GM12878 (cell line): ENCODE results near the gene ZDBF2. TPM values are rescaled to one million over a fixed set of nuclear protein-coding genes. Genes with fewer than 3 reads are reported as not detected.

Experiments used
- ATAC-seq: fragments of 200-7000 bp; cut with Tn5 transposase; 3 replicates; pipeline ENCODE4 v1.9.1; 2020; ENCODE audit warnings: mild to moderate bottlenecking, moderate library complexity
- BruUV-seq: library from RNA; stranded (reverse); fragments of 400-500 nt; replicated peaks from 2 replicates; lab custom pipeline; 2021; lab: Mats Ljungman, UMichigan
- CTCF ChIA-PET: fragments of 300-600 bp; sonication (Branson Sonifier 250); formaldehyde crosslinking; extraction: SDS; loops from one replicate; lab custom pipeline; 2021; ENCODE audit warnings: inconsistent platforms; lab: Yijun Ruan, JAX
- POLR2A ChIA-PET: fragments of 350-600 bp; formaldehyde crosslinking; extraction: SDS; loops from one replicate; lab custom pipeline; 2021; ENCODE audit warnings: inconsistent platforms; lab: Charles Lee
- RAD21 ChIA-PET: fragments of 300-600 bp; sonication (Branson Sonifier 250); formaldehyde crosslinking; loops from one replicate; lab custom pipeline; 2023; ENCODE audit warnings: antibody characterized with exemption; ENCODE audit not compliant: unreplicated experiment; lab: Charles Lee
- SMC1A ChIA-PET: fragments of 300-600 bp; sonication (Branson Sonifier 250); formaldehyde crosslinking; loops from one replicate; lab custom pipeline; 2023; ENCODE audit not compliant: unreplicated experiment, uncharacterized antibody; lab: Charles Lee
- DNase-seq: peaks from one replicate; pipeline ENCODE4 v3.0.0-alpha.2; 2011; ENCODE audit warnings: low read depth, low spot score
- FAIRE-seq: peaks from 3 replicates; lab custom pipeline; 2011; peaks lifted over from hg19 to GRCh38; lab: Jason Lieb, UNC
- H2AFZ ChIP-seq: 2 replicates; pipeline ENCODE4 v1.6.0; 2011; ENCODE audit warnings: low read depth, low read length, control low read depth; ENCODE audit not compliant: control insufficient read depth
- H3K27ac ChIP-seq: 2 replicates; pipeline ENCODE4 v1.5.1; 2011; ENCODE audit warnings: control low read depth; ENCODE audit not compliant: control insufficient read depth, insufficient read depth
- H3K27me3 ChIP-seq, 2 experiments: replicated peaks in 1 of 2; 2 replicates each; pipeline versions ENCODE4 v1.6.0 to v1.6.1; 2011; ENCODE audit warnings: low read length in 1 of 2; ENCODE audit not compliant: control insufficient read depth in 2 of 2, insufficient read depth in 2 of 2
- H3K36me3 ChIP-seq, 2 experiments: 2 replicates each; pipeline ENCODE4 v1.5.1; 2011; ENCODE audit warnings: low read length in 1 of 2; ENCODE audit not compliant: control insufficient read depth in 2 of 2, insufficient read depth in 2 of 2
- H3K4me1 ChIP-seq: 2 replicates; pipeline ENCODE4 v1.6.1; 2011; ENCODE audit warnings: mild to moderate bottlenecking, low read length, moderate library complexity, mixed read lengths; ENCODE audit not compliant: control insufficient read depth, insufficient read depth
- H3K4me2 ChIP-seq: 2 replicates; pipeline ENCODE4 v1.6.0; 2011; ENCODE audit warnings: control low read depth; ENCODE audit not compliant: control insufficient read depth, insufficient read depth
- H3K4me3 ChIP-seq: fragments of 200-600 bp; sonication (generic); 2 replicates; pipeline ENCODE4 v1.5.1; 2016
- H3K79me2 ChIP-seq: 2 replicates; pipeline ENCODE4 v1.6.0; 2011; ENCODE audit warnings: low read length; ENCODE audit not compliant: control insufficient read depth, insufficient read depth
- H3K9ac ChIP-seq: 2 replicates; pipeline ENCODE4 v1.8.0; 2011; ENCODE audit warnings: low read length, control low read depth, mixed read lengths; ENCODE audit not compliant: control insufficient read depth, insufficient read depth
- H3K9me3 ChIP-seq: replicated peaks from 3 replicates; pipeline ENCODE4 v1.5.1; 2011; ENCODE audit warnings: mild to moderate bottlenecking, low read length; ENCODE audit not compliant: control insufficient read depth, insufficient read depth
- H4K20me1 ChIP-seq: 2 replicates; pipeline ENCODE4 v1.6.0; 2011; ENCODE audit not compliant: control insufficient read depth, insufficient read depth
- GATAD2B ChIP-seq: fragments of 450-650 bp; conservative IDR thresholded peaks from 2 replicates; pipeline ENCODE4 v1.6.1; 2017; ENCODE audit warnings: low read depth, mild to moderate bottlenecking, moderate library complexity
- JUNB ChIP-seq: IDR thresholded peaks from 2 replicates; pipeline ENCODE4 v1.6.1; 2016; ENCODE audit warnings: antibody characterized with exemption, mild to moderate bottlenecking
- JUND ChIP-seq: IDR thresholded peaks from 2 replicates; pipeline ENCODE4 v1.6.1; 2012; ENCODE audit warnings: low read depth, mild to moderate bottlenecking, low read length, improper control_type of control experiment, moderate library complexity
- KDM1A ChIP-seq: fragments of 200-600 bp; sonication (generic); IDR thresholded peaks from 2 replicates; pipeline ENCODE4 v1.6.1; 2016; ENCODE audit warnings: borderline replicate concordance
- MEF2A ChIP-seq: IDR thresholded peaks from 2 replicates; pipeline ENCODE4 v1.6.1; 2011; ENCODE audit warnings: low read depth, mild to moderate bottlenecking, low read length, moderate library complexity; ENCODE audit not compliant: insufficient read depth
- NFXL1 ChIP-seq: fragments of 450-650 bp; IDR thresholded peaks from 2 replicates; pipeline ENCODE4 v1.6.1; 2017; ENCODE audit warnings: antibody characterized with exemption, mild to moderate bottlenecking, borderline replicate concordance
- NR2C2 ChIP-seq: IDR thresholded peaks from 2 replicates; pipeline ENCODE4 v1.6.1; 2011; ENCODE audit warnings: borderline replicate concordance, low read depth; ENCODE audit not compliant: control insufficient read depth, insufficient read length
- PAX5 ChIP-seq: IDR thresholded peaks from 2 replicates; pipeline ENCODE4 v1.6.1; 2011; ENCODE audit warnings: low read depth, low read length, borderline replicate concordance
- SUZ12 ChIP-seq: fragments of 200-600 bp; sonication (generic); IDR thresholded peaks from one replicate; pipeline ENCODE4 v1.6.1; 2018; ENCODE audit warnings: antibody characterized with exemption, mild to moderate bottlenecking; ENCODE audit not compliant: unreplicated experiment
- TAF1 ChIP-seq: IDR thresholded peaks from 2 replicates; pipeline ENCODE4 v1.6.1; 2011; ENCODE audit warnings: mild to moderate bottlenecking, low read depth, low read length, borderline replicate concordance
- TCF7 ChIP-seq: IDR thresholded peaks from 2 replicates; pipeline ENCODE4 v1.6.1; 2014; ENCODE audit warnings: antibody characterized with exemption, borderline replicate concordance
- YY1 ChIP-seq: IDR thresholded peaks from 2 replicates; pipeline ENCODE4 v1.6.1; 2011; ENCODE audit warnings: low read depth, mild to moderate bottlenecking, low read length
- ZNF207 ChIP-seq: fragments of 450-650 bp; IDR thresholded peaks from 2 replicates; pipeline ENCODE4 v1.6.1; 2014; ENCODE audit warnings: antibody characterized with exemption, mild to moderate bottlenecking, borderline replicate concordance
- ZNF274 ChIP-seq: IDR thresholded peaks from one replicate; pipeline ENCODE4 v1.8.0; 2011; ENCODE audit not compliant: insufficient read length, insufficient read depth
- ZNF622 ChIP-seq: fragments of 450-650 bp; IDR thresholded peaks from 2 replicates; pipeline ENCODE4 v1.6.1; 2017; ENCODE audit warnings: mild to moderate bottlenecking, inconsistent platforms
- WGBS: methylation state at CpG from one replicate; pipeline ENCODE4 v1.1.6; 2016; ENCODE audit warnings: low lambda C conversion rate; ENCODE audit not compliant: insufficient replicate concordance, insufficient coverage; ENCODE audit errors: missing lambda C conversion rate; 5-methylcytosine and 5-hydroxymethylcytosine counted together
- in situ Hi-C: fragments of 300-500 bp; cut with MboI; formaldehyde crosslinking; loops from 9 replicates; pipeline ENCODE4 v1.14.3; 2018; ENCODE audit warnings: mixed read lengths
- intact Hi-C: fragments of 100-400 bp; cut with micrococcal nuclease; formaldehyde crosslinking; loops from one replicate; pipeline ENCODE4 v1.14.2; 2022; ENCODE audit not compliant: unreplicated experiment
- polyA plus RNA-seq, 11 experiments: library from polyadenylated mRNA; depleted of rRNA in 4 of 11; unstranded in 6 of 11; stranded (reverse) in 5 of 11; fragments of >200 nt; fragmentation: Nextera tagmentation in 4 of 11; fragmentation: Illumina TruSeq in 1 of 11; extraction: Ambion mirVana in 4 of 11; extraction: Trizol in 1 of 11; gene quantifications; 1 replicate in 1 of 11; 2 replicates in 10 of 11; pipeline versions ENCODE4 v1.2.1 to v1.2.3, GENCODE V29; 2011 to 2016; ENCODE audit warnings: inconsistent platforms in 2 of 11, missing spikeins in 2 of 11, low read depth in 1 of 11
- total RNA-seq, 4 experiments: library from RNA; depleted of rRNA in 3 of 4; stranded (reverse); fragments of >200 nt in 3 of 4; fragmentation: Illumina TruSeq in 1 of 4; extraction: Trizol in 1 of 4; gene quantifications; 2 replicates each; pipeline versions ENCODE4 v1.2.1 to v1.2.3, GENCODE V29; 2013 to 2021
- TF ChIP-seq, protein P1 (sequence below): fragments of 450-650 bp; IDR thresholded peaks from 2 replicates; pipeline ENCODE4 v1.6.1; 2017; ENCODE audit warnings: mild to moderate bottlenecking, moderate library complexity

The ZDBF2 gene
- total and polyA plus RNA-seq, 10 of the 15 experiments (the other 5 are each of a cell fraction or from before 2014, with no cell fraction given), result 0.60 to 21.1 (median 4.2) TPM

DNA sequence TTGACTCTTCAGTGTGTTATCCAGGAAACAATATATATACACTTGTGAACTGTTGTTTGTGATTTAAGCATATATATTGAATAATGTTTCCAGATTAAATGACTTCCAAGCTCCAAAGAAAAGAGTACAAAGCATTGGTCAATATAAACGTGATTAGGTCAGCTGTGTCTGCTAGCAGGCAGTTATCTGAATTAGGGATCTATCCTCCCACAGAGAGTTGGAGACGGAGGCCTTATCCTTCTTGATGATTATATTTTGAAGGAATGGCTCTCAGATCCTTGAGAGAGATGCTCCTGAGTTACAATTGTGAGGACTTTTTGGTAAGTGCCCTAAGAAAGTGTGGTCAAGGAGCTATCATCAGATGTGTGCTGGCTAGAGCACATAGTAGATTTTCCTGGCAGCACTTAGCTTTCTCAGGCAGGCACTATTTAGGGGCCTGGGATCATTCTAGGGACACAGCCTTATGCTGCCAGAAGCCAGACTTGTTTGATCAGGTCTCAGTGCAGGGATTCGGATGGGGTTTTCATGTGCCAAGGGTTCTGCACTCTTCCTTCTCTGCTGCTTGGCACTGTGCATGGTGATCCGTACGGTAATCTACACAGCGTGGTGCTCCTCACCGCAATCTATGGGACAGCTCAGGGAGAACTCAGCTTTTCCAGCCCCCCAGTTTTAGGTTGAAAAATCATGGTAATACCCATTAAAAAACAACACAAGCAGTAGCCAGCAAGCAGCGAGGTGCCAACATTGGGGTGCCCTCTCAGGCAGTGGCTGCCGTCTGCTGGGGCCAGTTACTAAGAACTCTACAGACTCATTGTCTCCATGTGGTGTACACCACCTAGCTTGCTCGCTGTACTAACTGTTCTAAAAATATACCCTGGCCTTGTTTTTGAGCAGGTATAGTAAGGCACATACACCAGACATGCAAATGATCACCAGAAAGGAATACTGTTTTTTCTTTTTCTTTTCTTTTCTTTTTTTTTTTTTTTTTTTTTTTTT, 8.0 kb upstream of the ZDBF2 start:
- FAIRE-seq, result no peak
- ChIA-PET CTCF (interaction anchor here (0.6 kb wide), 1 partner anchor 20 kb away, joined by 3 read pairs; no protein-coding TSS in a partner anchor), SMC1A (interaction anchor here (1.2 to 1.4 kb wide), 2 partner anchors 34 to 88 kb away, joined by 3 read pairs; no protein-coding TSS in a partner anchor), POLR2A (interaction anchor here (0.5 to 0.6 kb wide), 2 partner anchors 64 to 206 kb away, joined by 4 to 7 read pairs; no protein-coding TSS in a partner anchor), RAD21 (interaction anchor here (0.6 to 0.7 kb wide), 2 partner anchors 85 to 1808 kb away, joined by 3 read pairs; no protein-coding TSS in a partner anchor)
- TF ChIP-seq PAX5 (no peak), KDM1A (no peak), NR2C2 (no peak), JUND (no peak), TCF7 (no peak), TAF1 (no peak), JUNB (no peak), SUZ12 (no peak), MEF2A (no peak), ZNF622 (no peak), ZNF274 (no peak), GATAD2B (no peak), YY1 (no peak), ZNF207 (no peak), NFXL1 (no peak)
- TF ChIP-seq, protein P1, sequence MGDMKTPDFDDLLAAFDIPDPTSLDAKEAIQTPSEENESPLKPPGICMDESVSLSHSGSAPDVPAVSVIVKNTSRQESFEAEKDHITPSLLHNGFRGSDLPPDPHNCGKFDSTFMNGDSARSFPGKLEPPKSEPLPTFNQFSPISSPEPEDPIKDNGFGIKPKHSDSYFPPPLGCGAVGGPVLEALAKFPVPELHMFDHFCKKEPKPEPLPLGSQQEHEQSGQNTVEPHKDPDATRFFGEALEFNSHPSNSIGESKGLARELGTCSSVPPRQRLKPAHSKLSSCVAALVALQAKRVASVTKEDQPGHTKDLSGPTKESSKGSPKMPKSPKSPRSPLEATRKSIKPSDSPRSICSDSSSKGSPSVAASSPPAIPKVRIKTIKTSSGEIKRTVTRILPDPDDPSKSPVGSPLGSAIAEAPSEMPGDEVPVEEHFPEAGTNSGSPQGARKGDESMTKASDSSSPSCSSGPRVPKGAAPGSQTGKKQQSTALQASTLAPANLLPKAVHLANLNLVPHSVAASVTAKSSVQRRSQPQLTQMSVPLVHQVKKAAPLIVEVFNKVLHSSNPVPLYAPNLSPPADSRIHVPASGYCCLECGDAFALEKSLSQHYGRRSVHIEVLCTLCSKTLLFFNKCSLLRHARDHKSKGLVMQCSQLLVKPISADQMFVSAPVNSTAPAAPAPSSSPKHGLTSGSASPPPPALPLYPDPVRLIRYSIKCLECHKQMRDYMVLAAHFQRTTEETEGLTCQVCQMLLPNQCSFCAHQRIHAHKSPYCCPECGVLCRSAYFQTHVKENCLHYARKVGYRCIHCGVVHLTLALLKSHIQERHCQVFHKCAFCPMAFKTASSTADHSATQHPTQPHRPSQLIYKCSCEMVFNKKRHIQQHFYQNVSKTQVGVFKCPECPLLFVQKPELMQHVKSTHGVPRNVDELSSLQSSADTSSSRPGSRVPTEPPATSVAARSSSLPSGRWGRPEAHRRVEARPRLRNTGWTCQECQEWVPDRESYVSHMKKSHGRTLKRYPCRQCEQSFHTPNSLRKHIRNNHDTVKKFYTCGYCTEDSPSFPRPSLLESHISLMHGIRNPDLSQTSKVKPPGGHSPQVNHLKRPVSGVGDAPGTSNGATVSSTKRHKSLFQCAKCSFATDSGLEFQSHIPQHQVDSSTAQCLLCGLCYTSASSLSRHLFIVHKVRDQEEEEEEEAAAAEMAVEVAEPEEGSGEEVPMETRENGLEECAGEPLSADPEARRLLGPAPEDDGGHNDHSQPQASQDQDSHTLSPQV, result no peak
- no peak overlapping the region for H3K4me2 ChIP-seq
- 32% methylated on average over 10 of the region's 10 CpGs for WGBS
- H2AFZ ChIP-seq, result no peak overlapping the region
- intact Hi-C loops, result no loop called here
- H3K4me3 ChIP-seq, result no peak overlapping the region
- no peak overlapping the region for H3K27ac ChIP-seq
- no peaks in the 10 kb centered on the region for H4K20me1 ChIP-seq
- peaks cover 0 to 8% of the 10 kb centered on the region in 2 experiments; a peak in 3 of 4 replicates for H3K27me3 ChIP-seq
- H3K79me2 ChIP-seq, result no peaks in the 10 kb centered on the region
- no peaks in the 10 kb centered on the region for H3K9me3 ChIP-seq
- H3K4me1 ChIP-seq, result no peaks in the 10 kb centered on the region; the same call in 1 of the 2 replicates
- no TSS peak for BruUV-seq
- peak; percentile 61 for ATAC-seq
- no peak for DNase-seq
- no peak overlapping the region for H3K9ac ChIP-seq
- no peaks in the 10 kb centered on the region for H3K36me3 ChIP-seq
- in situ Hi-C loops, result no loop called here
